H7 (cell line): ENCODE results near the gene EXOC4. TPM values are rescaled to one million over a fixed set of nuclear protein-coding genes. Genes with fewer than 3 reads are reported as not detected.
"Not testable (repeated sequence)": the region's sequence is repeated elsewhere in the genome, so short reads cannot be mapped to it uniquely, and the experiment has no call there.

Experiments used
- DNase-seq: peaks from one replicate; pipeline ENCODE4 v3.0.0; 2012
- H3K27me3 ChIP-seq: 2 replicates; pipeline ENCODE4 v1.6.0; 2011; ENCODE audit warnings: mild to moderate bottlenecking, low read length; ENCODE audit not compliant: control insufficient read depth, insufficient read depth
- H3K36me3 ChIP-seq: replicated peaks from 2 replicates; pipeline ENCODE4 v1.5.1; 2011; ENCODE audit warnings: low read length; ENCODE audit not compliant: control insufficient read depth, insufficient read depth
- H3K4me3 ChIP-seq: 2 replicates; pipeline ENCODE4 v1.5.1; 2011; ENCODE audit warnings: low read depth, mild to moderate bottlenecking, control low read depth, low read length, moderate library complexity; ENCODE audit not compliant: insufficient read depth
- total RNA-seq: library from RNA; depleted of rRNA; stranded (reverse); fragments of >200 nt; shearing (Covaris generic); gene quantifications from 2 replicates; pipeline ENCODE4 v1.2.3, GENCODE V29; 2014

The EXOC4 gene
- total RNA-seq, 1 experiment from 2014 or later: 44.8 TPM

- Histone ChIP-seq H3K36me3 (no peaks in the 10 kb centered on the region), H3K27me3 (no peaks in the 10 kb centered on the region)
These were observed 620.8 kb downstream of the EXOC4 start for GRCh38 chr7:133873631-133874030.

GRCh38 chr7:133883591-133883990 lies 630.7 kb downstream of the EXOC4 start:
- H3K4me3 ChIP-seq: no peak overlapping the region
- H3K36me3 ChIP-seq: no peaks in the 10 kb centered on the region
- H3K27me3 ChIP-seq: no peaks in the 10 kb centered on the region
- no peak for DNase-seq

More at GRCh38 chr7:133873631-133874030, 620.8 kb downstream of the EXOC4 start:
- no peak overlapping the region for H3K4me3 ChIP-seq
- DNase-seq: no peak

GRCh38 chr7:133885213-133885612 lies 632.3 kb downstream of the EXOC4 start:
- Histone ChIP-seq H3K27me3 (no peaks in the 10 kb centered on the region), H3K36me3 (no peaks in the 10 kb centered on the region), H3K4me3 (no peak overlapping the region)
- DNase-seq: no peak

DNA sequence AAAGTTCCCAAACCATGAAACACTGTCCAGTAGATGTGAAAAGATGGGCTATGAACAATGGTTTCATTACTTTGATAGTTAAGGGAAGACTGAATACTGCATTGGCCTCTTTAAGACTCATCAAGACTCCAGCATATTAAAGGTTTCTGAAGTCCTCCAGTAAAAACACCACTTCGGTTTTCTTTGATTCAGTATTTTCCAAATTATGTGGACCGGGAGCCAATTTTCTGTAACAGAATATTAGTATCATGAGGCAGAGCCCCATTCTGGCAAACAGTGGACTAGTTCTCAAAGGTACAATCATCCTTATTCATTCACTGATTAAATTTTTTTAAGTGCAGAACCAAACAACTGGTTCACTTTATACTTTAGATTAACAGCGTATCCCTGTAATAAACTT lies 633.2 kb downstream of the EXOC4 start:
- Histone ChIP-seq H3K4me3 (no peak overlapping the region), H3K36me3 (no peaks in the 10 kb centered on the region), H3K27me3 (no peaks in the 10 kb centered on the region)
- DNase-seq: no peak

DNA sequence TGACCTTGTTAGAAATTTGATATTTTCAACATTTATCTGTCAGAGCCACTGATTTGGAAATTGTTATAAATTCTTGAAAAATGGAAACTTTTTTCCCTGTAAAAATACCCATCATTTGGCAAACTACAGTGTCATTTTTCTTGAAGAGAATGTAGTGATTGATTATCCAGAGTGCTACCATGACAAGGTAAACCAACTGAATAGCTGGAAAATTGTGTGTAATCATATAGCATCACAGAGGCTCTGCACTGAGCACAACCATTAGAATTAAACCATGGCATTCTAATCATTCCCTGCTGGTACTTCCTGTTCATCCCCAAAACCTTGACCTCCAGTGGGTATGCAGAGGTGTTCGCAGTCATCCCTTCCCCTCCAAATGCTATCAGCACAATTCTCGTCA lies 633.9 kb downstream of the EXOC4 start:
- Histone ChIP-seq H3K36me3 (no peaks in the 10 kb centered on the region), H3K27me3 (no peaks in the 10 kb centered on the region), H3K4me3 (no peak overlapping the region)
- DNase-seq: no peak

DNA sequence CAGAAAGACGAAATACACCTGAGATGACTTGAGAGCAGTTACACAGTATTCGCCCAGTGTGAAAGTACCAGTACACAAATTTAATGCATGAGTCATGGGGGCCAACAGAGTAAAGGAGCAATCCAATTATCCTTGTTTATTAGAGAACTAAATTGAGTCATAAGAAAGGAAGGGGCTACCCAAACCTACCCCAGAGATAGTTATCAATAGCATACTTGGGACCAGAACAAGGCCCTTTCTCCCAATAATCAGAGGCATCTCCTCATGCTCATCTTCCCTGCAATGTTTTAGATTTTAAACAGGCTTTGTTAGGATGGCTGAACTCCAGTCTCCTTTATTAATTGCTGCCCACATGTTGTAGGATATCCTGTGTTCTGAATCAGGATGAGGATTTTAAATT lies 634.6 kb downstream of the EXOC4 start:
- no peak overlapping the region for H3K4me3 ChIP-seq
- H3K36me3 ChIP-seq: no peaks in the 10 kb centered on the region
- H3K27me3 ChIP-seq: no peaks in the 10 kb centered on the region
- no peak for DNase-seq

DNA sequence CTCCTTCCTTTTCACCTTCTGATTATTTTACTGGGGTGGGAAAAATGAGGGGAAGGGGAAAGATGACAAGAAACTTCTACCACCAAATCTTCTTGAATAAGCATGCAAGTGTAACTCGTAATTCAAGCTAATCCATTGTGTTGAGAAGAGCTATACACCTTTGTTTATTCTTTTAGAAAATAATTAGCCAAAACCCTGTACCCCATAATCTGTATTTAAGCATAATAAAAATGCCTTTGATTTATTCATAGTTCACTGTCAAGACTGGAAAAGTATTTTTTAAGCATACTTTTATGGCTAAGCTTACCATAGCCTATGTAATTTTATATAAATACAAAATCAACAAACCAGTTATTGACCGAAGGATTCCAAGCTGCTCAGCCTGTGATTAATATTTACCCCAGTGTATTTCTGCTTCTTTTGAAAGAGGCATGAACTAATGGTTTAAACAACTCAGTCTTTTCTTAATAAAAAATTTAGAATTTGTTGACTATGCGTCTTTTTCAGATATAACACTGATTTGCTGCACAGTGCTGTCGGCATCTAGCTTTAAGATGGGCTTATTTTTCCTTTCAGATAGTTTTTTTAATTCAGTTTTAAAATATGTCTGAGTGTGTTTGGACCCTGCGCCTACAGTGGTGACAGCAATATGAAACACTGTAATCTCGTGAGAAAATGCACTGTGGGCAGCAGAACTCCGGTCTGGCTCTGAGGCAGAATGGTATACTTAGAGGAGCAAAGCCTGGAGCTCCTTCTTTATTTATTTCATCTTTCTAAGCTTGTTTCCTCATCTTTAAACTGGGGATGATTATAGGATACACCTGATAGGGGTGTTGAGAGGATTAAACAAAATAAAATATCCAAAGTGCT lies 635.4 kb downstream of the EXOC4 start:
- H3K27me3 ChIP-seq: no peaks in the 10 kb centered on the region
- no peaks in the 10 kb centered on the region for H3K36me3 ChIP-seq
- no peak overlapping the region for H3K4me3 ChIP-seq
- no peak for DNase-seq

DNA sequence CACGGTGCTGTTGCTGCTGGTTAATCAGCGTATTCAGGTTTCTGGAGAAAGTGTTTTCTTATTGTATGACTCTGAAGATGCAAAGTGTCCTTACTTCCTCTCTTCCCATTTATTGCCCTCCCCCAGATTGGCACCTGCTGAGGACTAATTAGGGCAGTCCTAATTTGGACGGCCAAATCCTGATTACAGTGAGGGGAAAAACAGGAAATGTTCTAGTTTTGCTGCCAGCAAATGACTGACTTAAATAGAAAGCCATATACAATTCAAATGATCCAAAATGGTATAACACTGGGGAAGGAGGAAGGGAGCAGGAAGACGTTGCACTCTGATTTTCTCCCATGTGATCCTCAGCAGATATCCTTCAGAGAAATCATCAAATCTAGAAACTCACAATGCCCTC lies 651.9 kb downstream of the EXOC4 start:
- no peak overlapping the region for H3K4me3 ChIP-seq
- H3K27me3 ChIP-seq: no peaks in the 10 kb centered on the region
- no peaks in the 10 kb centered on the region for H3K36me3 ChIP-seq
- DNase-seq: no peak

DNA sequence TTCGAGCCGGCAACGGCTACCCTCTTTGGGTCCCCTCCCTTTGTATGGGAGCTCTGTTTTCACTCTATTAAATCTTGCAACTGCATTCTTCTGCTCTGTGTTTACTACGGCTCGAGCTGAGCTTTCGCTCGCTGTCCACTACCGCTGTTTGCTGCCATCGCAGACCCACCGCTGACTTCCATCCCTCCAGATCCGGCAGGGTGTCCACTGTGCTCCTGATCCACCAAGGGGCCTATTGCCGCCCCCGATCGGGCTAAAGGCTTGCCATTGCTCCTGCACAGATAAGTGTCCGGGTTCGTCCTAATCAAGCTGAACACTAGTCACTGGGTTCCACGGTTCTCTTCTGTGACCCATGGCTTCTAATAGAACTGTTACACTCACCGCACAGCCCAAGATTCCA lies 653.7 kb downstream of the EXOC4 start:
- not testable (repeated sequence) for H3K4me3 ChIP-seq, H3K27me3 ChIP-seq, DNase-seq, H3K36me3 ChIP-seq

- no peaks in the 10 kb centered on the region for H3K27me3 ChIP-seq
- no peaks in the 10 kb centered on the region for H3K36me3 ChIP-seq
- no peak for DNase-seq
- no peak overlapping the region for H3K4me3 ChIP-seq
These were observed 657.9 kb downstream of the EXOC4 start for GRCh38 chr7:133910761-133911160.

- Histone ChIP-seq H3K27me3 (no peaks in the 10 kb centered on the region), H3K36me3 (no peaks in the 10 kb centered on the region), H3K4me3 (no peak overlapping the region)
- DNase-seq: no peak
These were observed 658.8 kb downstream of the EXOC4 start for GRCh38 chr7:133911724-133912123.

DNA sequence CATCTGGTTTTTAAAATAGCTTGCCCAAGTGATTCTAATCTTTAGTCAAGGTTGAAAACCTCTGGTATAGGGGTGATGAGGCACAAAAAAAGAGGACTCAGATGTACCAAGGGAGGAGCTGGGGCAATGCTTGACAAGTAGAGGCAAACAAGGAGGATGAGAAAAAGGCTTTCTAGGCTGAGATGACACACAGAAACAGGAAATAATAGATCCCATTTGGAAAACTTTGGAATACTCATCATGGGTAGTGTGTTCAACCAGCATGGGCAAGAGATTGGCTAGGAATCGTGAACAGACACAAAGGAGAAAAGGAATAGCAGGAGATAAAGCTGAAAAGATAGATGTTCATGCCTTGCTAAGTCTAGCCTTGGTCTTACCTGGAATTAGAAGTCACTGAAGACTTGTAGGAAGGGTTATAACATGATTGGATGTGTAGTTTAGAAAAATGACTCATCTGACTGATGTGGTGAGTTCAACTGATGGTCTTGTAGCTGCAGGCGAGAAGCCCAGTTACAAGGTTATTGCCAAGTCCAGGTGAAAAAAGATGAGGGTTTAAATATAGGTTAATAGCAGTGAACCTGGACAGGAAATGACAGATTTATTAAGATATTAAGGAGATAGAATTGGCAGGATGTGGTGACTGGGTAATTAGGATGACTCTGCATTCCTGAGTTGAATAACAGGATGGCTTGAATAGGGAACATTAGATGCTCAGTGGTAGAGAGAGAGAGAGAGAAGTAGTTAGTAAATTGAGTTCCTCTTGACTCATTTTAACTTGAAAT lies 660.2 kb downstream of the EXOC4 start:
- H3K4me3 ChIP-seq: no peak overlapping the region
- DNase-seq: no peak
- H3K36me3 ChIP-seq: no peaks in the 10 kb centered on the region

GRCh38 chr7:133916621-133917020 lies 663.7 kb downstream of the EXOC4 start:
- no peaks in the 10 kb centered on the region for H3K36me3 ChIP-seq
- no peaks in the 10 kb centered on the region for H3K27me3 ChIP-seq
- H3K4me3 ChIP-seq: no peak overlapping the region
- DNase-seq: no peak

More for the DNA sequence above, 660.2 kb downstream of the EXOC4 start:
- H3K27me3 ChIP-seq: no peaks in the 10 kb centered on the region

DNA sequence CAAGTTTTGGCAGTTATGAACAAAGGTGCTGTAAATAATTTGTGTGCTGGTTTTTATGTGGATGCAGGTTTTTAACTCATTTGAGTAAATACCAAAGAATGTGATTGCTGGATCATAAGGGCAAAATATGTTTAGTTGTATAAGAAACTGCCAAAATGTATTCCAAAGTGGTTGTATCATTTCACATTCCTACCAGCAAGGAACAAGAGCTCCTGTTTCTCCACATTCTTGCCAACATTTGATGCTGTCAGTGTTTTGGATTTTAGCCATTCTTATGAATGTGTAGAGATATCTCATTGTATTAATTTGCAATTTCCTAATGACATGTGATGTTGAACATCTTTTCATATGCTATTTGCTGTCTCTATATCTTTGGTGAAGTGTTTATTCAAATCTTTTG lies 666.9 kb downstream of the EXOC4 start:
- H3K36me3 ChIP-seq: no peaks in the 10 kb centered on the region
- DNase-seq: no peak
- H3K27me3 ChIP-seq: no peaks in the 10 kb centered on the region
- no peak overlapping the region for H3K4me3 ChIP-seq

GRCh38 chr7:133921635-133922182 lies 668.8 kb downstream of the EXOC4 start:
- no peak overlapping the region for H3K4me3 ChIP-seq
- DNase-seq: no peak
- H3K27me3 ChIP-seq: no peaks in the 10 kb centered on the region
- no peaks in the 10 kb centered on the region for H3K36me3 ChIP-seq
